Body of pancreas (tissue), 4 donors: Measurements from ENCODE around the gene SSTR3. TPM values are rescaled to one million over a fixed set of nuclear protein-coding genes. Genes with fewer than 3 reads are reported as not detected.

Experiments used
- ATAC-seq: fragments of 150-250 bp; one replicate; pipeline ENCODE4 v1.9.1; 2016
- DNase-seq, 4 donors: peaks; one replicate each; pipeline ENCODE4 v3.0.0-alpha.2; 2019
- H3K27ac ChIP-seq, 4 donors: fragments of 200-600 bp; sonication (generic); 1 replicate in 3 of 4; 2 replicates in 1 of 4; pipeline versions ENCODE4 v1.5.1 to v1.6.1; 2016 to 2019; ENCODE audit warnings: mild to moderate bottlenecking in 1 of 4, mixed read lengths in 1 of 4, moderate library complexity in 1 of 4
- H3K27me3 ChIP-seq, 2 donors: fragments of 200-600 bp; sonication (generic); one replicate each; pipeline ENCODE4 v1.6.0; 2016; ENCODE audit warnings: mild to moderate bottlenecking in 1 of 2
- H3K36me3 ChIP-seq, 2 donors: fragments of 200-600 bp; sonication (generic); replicated peaks in 1 of 2; 2 replicates each; pipeline ENCODE4 v1.5.1; 2016; ENCODE audit warnings: low read depth in 2 of 2; ENCODE audit not compliant: insufficient read depth in 1 of 2
- H3K4me1 ChIP-seq: fragments of 200-600 bp; sonication (generic); one replicate; pipeline ENCODE4 v1.6.0; 2016
- H3K4me3 ChIP-seq, 2 donors: fragments of 200-600 bp; sonication (generic); 1 replicate in 1 of 2; 2 replicates in 1 of 2; pipeline ENCODE4 v1.5.1; 2016 to 2019
- H3K9me3 ChIP-seq, 3 donors: fragments of 200-600 bp; sonication (generic); 1 replicate in 2 of 3; 2 replicates in 1 of 3; pipeline ENCODE4 v1.5.1; 2016
- CTCF ChIP-seq, 7 experiments: fragments of 450-650 bp in 4 of 7; fragments of 200-600 bp in 3 of 7; sonication (generic) in 3 of 7; IDR thresholded peaks; one replicate each; pipeline ENCODE4 v1.5.1; 2016 to 2019; ENCODE audit warnings: antibody characterized with exemption in 7 of 7
- POLR2A ChIP-seq, 3 donors: fragments of 450-650 bp; IDR thresholded peaks; one replicate each; pipeline ENCODE4 v1.6.1; 2016; ENCODE audit warnings: antibody characterized with exemption in 3 of 3, mild to moderate bottlenecking in 2 of 3
- WGBS, 2 donors: methylation state at CpG; one replicate each; pipeline ENCODE4 v1.1.5; 2017; 5-methylcytosine and 5-hydroxymethylcytosine counted together
- intact Hi-C: fragments of 100-400 bp; cut with DNase I; formaldehyde crosslinking; loops from one replicate; pipeline ENCODE4 v1.15.1; 2023
- total RNA-seq, 2 donors: library from RNA; depleted of rRNA; stranded (reverse); fragments of >200 nt; gene quantifications; one replicate each; pipeline ENCODE4 v1.1.0, GENCODE V29; 2016

SSTR3 gene
- total RNA-seq, 2 donors from 2014 or later = 1.3 to 4.2 TPM

- WGBS, 2 donors = 51 to 73% methylated on average over 10 to 23 of the region's 23 CpGs
- Histone ChIP-seq H3K27ac (peak overlapping the region in 1 of 4 donors; percentile 52), H3K4me3 (no peak overlapping the region), H3K27me3 (no peaks in the 10 kb centered on the region), H3K9me3 (no peaks in the 10 kb centered on the region), H3K4me1 (peaks cover 17% of the 10 kb centered on the region), H3K36me3 (no peaks in the 10 kb centered on the region)
- ATAC-seq = peak; percentile 43
- no peak for TF ChIP-seq POLR2A (IDR thresholded peaks at IDR 0.05)
- TF ChIP-seq CTCF (IDR thresholded peaks at IDR 0.05) = no peak
- peak in 2 of 4 donors; percentile 38 to 62 for DNase-seq
- intact Hi-C loops = no loop called here
These were observed 35.7 kb downstream of the SSTR3 start for GRCh38 chr22:37176464-37177061.

- Histone ChIP-seq H3K4me1 (peaks cover 17% of the 10 kb centered on the region), H3K27ac (peak overlapping the region in 1 of 4 donors; percentile 52), H3K36me3 (no peaks in the 10 kb centered on the region), H3K4me3 (no peak overlapping the region), H3K9me3 (no peaks in the 10 kb centered on the region), H3K27me3 (no peaks in the 10 kb centered on the region)
- WGBS, 2 donors = 58 to 68% methylated on average over 18 of the region's 18 CpGs
- DNase-seq (peak in 1 of 4 donors; percentile 7), ATAC-seq (no peak)
- intact Hi-C loops = no loop called here
- TF ChIP-seq POLR2A (IDR thresholded peaks at IDR 0.05) = no peak
- no peak for TF ChIP-seq CTCF (IDR thresholded peaks at IDR 0.05)
These were observed 36.6 kb downstream of the SSTR3 start for GRCh38 chr22:37175414-37176281.

- Histone ChIP-seq H3K27ac (no peak overlapping the region), H3K4me3 (no peak overlapping the region), H3K27me3 (no peaks in the 10 kb centered on the region), H3K36me3 (no peaks in the 10 kb centered on the region), H3K4me1 (peaks cover 17% of the 10 kb centered on the region), H3K9me3 (no peaks in the 10 kb centered on the region)
- DNase-seq = no peak
- 78 to 81% methylated on average over 9 of the region's 9 CpGs for WGBS, 2 donors
- TF ChIP-seq CTCF (IDR thresholded peaks at IDR 0.05) = no peak
- TF ChIP-seq POLR2A (IDR thresholded peaks at IDR 0.05) = no peak
- intact Hi-C loops = no loop called here
- ATAC-seq = no peak
These were observed 37.3 kb downstream of the SSTR3 start for GRCh38 chr22:37174964-37175363.

- DNase-seq = peak in 1 of 4 donors; percentile 13
These were observed 38.6 kb downstream of the SSTR3 start for GRCh38 chr22:37173709-37174108.

More at GRCh38 chr22:37173709-37174108, 38.6 kb downstream of the SSTR3 start:
- H3K36me3 ChIP-seq = no peaks in the 10 kb centered on the region
- H3K27ac ChIP-seq = no peak overlapping the region
- peaks cover 14% of the 10 kb centered on the region for H3K4me1 ChIP-seq
- no peaks in the 10 kb centered on the region for H3K27me3 ChIP-seq
- no peak overlapping the region for H3K4me3 ChIP-seq
- no peak for TF ChIP-seq POLR2A (IDR thresholded peaks at IDR 0.05)
- no peak for TF ChIP-seq CTCF (IDR thresholded peaks at IDR 0.05)
- intact Hi-C loops = no loop called here
- WGBS, 2 donors = 50 to 74% methylated on average over 1 to 6 of the region's 6 CpGs
- ATAC-seq = no peak
- no peaks in the 10 kb centered on the region for H3K9me3 ChIP-seq
